ENCODE measurements around the gene CTDP1. TPM values are rescaled to one million over a fixed set of nuclear protein-coding genes. Genes with fewer than 3 reads are reported as not detected.

Gene CTDP1
- total RNA-seq, 2 experiments from 2014 or later, result 11.9 to 15.4 TPM

DNA sequence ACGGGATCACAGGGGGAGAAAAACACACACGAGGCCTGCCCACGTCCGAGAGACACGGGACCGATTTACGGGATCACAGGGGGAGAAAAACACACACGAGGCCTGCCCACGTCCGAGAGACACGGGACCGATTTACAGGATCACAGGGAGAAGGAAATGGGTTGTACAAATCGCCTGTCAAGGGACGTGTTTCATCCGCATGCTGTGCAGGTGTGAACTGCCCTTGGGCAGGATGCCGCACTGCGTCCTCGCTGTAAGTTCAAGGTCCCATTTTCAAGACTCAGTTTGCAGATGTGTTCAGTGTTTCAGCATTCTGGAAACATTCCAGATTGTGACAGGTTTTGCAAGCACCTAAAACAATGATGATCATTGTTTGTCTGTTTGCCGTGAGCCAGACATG lies 115.8 kb downstream of the CTDP1 start:
- intact Hi-C loops (cut with micrococcal nuclease; ENCODE audit: unreplicated experiment), result no loop called here
- H3K9me2 ChIP-seq (ENCODE audit: insufficient read depth, low read length), result no peaks in the 10 kb centered on the region
- H3K36me3 ChIP-seq (ENCODE audit: insufficient read depth, low read length), result no peaks in the 10 kb centered on the region

DNA sequence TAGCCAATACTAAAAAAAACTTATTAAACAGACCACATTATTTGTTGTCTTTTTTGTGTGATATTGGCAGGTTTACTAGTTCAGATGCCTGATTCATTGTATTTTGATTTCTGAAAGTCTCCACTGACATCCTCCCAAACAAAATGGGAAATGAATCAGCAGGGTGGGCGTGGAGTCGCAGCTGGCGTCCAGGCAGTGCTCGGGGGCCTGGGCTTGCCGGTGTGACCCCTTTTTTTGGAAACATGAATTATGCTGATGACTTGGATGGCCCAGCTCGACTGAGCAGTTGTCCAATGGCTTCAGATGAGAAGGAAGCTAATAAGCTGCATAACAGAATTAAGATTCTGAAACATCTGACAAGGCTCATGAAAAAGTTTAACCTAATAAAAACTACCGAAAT lies 116.4 kb downstream of the CTDP1 start:
- Histone ChIP-seq H4K20me1 (ENCODE audit: insufficient read depth, low read length) (no peaks in the 10 kb centered on the region), H3K4me1 (ENCODE audit: insufficient read depth, low read length, poor library complexity, severe bottlenecking) (peaks cover 15% of the 10 kb centered on the region), H3K36me3 (ENCODE audit: insufficient read depth, low read length) (no peaks in the 10 kb centered on the region), H2AFZ (ENCODE audit: low read length) (no peak overlapping the region), H3K4me3 (ENCODE audit: low read depth, low read length, poor library complexity, severe bottlenecking) (no peak overlapping the region), H3K9me2 (ENCODE audit: insufficient read depth, low read length) (no peaks in the 10 kb centered on the region), H3K27ac (ENCODE audit: low read depth, low read length, poor library complexity, severe bottlenecking) (no peak overlapping the region), H3K9me3 (ENCODE audit: low read length) (no peaks in the 10 kb centered on the region), H3K79me2 (ENCODE audit: insufficient read depth, low read depth, low read length) (no peaks in the 10 kb centered on the region), H3K4me2 (ENCODE audit: low read length) (no peak overlapping the region)
- TF ChIP-seq EZH2phosphoT487 (IDR thresholded peaks at IDR 0.05; ENCODE audit: borderline replicate concordance, low read depth, low read length), result no peak
- TF ChIP-seq CTCF (conservative IDR thresholded peaks at IDR 0.05; ENCODE audit: low read length), result no peak
- BruUV-seq (replicated peaks), result no TSS peak
- CTCF ChIA-PET (ENCODE audit: unreplicated experiment), result no interaction called here
- intact Hi-C loops (cut with micrococcal nuclease; ENCODE audit: unreplicated experiment), result no loop called here
- POLR2A ChIA-PET, result no interaction called here
- no peak for DNase-seq (ENCODE audit: low spot score)

More for the DNA sequence above, 115.8 kb downstream of the CTDP1 start:
- Histone ChIP-seq H2AFZ (ENCODE audit: low read length) (no peak overlapping the region), H3K27ac (ENCODE audit: low read depth, low read length, poor library complexity, severe bottlenecking) (no peak overlapping the region), H3K79me2 (ENCODE audit: insufficient read depth, low read depth, low read length) (no peaks in the 10 kb centered on the region), H3K4me3 (ENCODE audit: low read depth, low read length, poor library complexity, severe bottlenecking) (no peak overlapping the region), H3K9me3 (ENCODE audit: low read length) (no peaks in the 10 kb centered on the region), H4K20me1 (ENCODE audit: insufficient read depth, low read length) (no peaks in the 10 kb centered on the region), H3K4me1 (ENCODE audit: insufficient read depth, low read length, poor library complexity, severe bottlenecking) (peaks cover 15% of the 10 kb centered on the region), H3K4me2 (ENCODE audit: low read length) (no peak overlapping the region)
- CTCF ChIA-PET (ENCODE audit: unreplicated experiment), result no interaction called here
- no peak for DNase-seq (ENCODE audit: low spot score)
- POLR2A ChIA-PET, result no interaction called here
- TF ChIP-seq EZH2phosphoT487 (IDR thresholded peaks at IDR 0.05; ENCODE audit: borderline replicate concordance, low read depth, low read length) (no peak), CTCF (conservative IDR thresholded peaks at IDR 0.05; ENCODE audit: low read length) (no peak)
- no TSS peak for BruUV-seq (replicated peaks)

GRCh38 chr18:79796531-79797405 lies 117.2 kb downstream of the CTDP1 start:
- Histone ChIP-seq H3K79me2 (ENCODE audit: insufficient read depth, low read depth, low read length) (no peaks in the 10 kb centered on the region), H3K9me3 (ENCODE audit: low read length) (no peaks in the 10 kb centered on the region), H2AFZ (ENCODE audit: low read length) (no peak overlapping the region), H3K27ac (ENCODE audit: low read depth, low read length, poor library complexity, severe bottlenecking) (no peak overlapping the region), H3K4me2 (ENCODE audit: low read length) (no peak overlapping the region), H3K36me3 (ENCODE audit: insufficient read depth, low read length) (no peaks in the 10 kb centered on the region), H4K20me1 (ENCODE audit: insufficient read depth, low read length) (no peaks in the 10 kb centered on the region), H3K4me1 (ENCODE audit: insufficient read depth, low read length, poor library complexity, severe bottlenecking) (peaks cover 15% of the 10 kb centered on the region), H3K4me3 (ENCODE audit: low read depth, low read length, poor library complexity, severe bottlenecking) (no peak overlapping the region), H3K9me2 (ENCODE audit: insufficient read depth, low read length) (no peaks in the 10 kb centered on the region)
- intact Hi-C loops (cut with micrococcal nuclease; ENCODE audit: unreplicated experiment), result no loop called here
- ChIA-PET POLR2A (no interaction called here), CTCF (ENCODE audit: unreplicated experiment) (no interaction called here)
- TF ChIP-seq CTCF (conservative IDR thresholded peaks at IDR 0.05; ENCODE audit: low read length), result no peak
- no peak for TF ChIP-seq EZH2phosphoT487 (IDR thresholded peaks at IDR 0.05; ENCODE audit: borderline replicate concordance, low read depth, low read length)
- BruUV-seq (replicated peaks), result no TSS peak
- no peak for DNase-seq (ENCODE audit: low spot score)
